HG03457 (cell line): ENCODE measurements around the gene OR1L1.

Source experiments
- ATAC-seq: cut with Tn5 transposase; IDR thresholded peaks from one replicate; pipeline ENCODE4 v1.9.1; 2021; ENCODE audit warnings: moderate number of reproducible peaks; ENCODE audit not compliant: unreplicated experiment

The OR1L1 gene, protein sequence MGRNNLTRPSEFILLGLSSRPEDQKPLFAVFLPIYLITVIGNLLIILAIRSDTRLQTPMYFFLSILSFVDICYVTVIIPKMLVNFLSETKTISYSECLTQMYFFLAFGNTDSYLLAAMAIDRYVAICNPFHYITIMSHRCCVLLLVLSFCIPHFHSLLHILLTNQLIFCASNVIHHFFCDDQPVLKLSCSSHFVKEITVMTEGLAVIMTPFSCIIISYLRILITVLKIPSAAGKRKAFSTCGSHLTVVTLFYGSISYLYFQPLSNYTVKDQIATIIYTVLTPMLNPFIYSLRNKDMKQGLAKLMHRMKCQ

DNA sequence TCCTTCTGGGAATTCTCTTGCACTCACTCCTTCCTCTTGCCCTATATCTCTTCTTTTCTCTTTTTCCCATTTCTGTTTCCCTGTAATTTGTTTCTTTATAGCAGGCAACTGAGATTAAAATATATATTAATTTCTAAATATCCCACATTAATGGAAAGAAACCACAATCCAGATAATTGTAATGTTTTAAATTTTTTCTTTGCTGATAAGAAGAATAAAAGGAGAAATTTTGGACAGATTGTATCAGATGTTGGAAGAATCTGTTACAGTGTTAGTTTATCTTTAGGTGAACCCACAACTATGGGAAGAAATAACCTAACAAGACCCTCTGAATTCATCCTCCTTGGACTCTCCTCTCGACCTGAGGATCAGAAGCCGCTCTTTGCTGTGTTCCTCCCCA lies at the start of gene OR1L1:
Gene OR1L1, plus strand, starts transcription at position 301 of the 400 bp plus-strand sequence. Its CDS starts 0 bp downstream, at position 301.
- no peak for ATAC-seq

DNA sequence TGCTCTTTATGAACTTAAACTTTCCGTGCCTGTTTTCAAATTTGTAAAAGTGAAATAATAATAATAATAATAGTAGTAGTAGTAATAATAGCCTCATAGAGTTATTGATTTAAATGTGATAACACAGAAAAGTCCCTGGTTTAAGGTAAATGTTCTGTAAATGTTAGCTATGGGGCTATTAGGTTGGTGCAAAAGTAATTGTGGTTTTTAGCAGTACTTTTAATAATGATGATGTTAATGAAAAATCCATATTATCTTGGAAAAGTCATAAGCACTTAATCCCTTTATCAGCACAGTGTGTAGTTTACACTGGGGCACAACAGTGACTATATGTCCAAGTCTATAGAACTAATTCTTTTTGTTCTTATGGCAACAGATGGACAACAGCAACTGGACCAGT lies 47.2 kb upstream of the OR1L1 start, which contains the start of gene OR1Q1:
Gene OR1Q1, plus strand, starts transcription at position 377 of the 400 bp plus-strand sequence. Its CDS starts 0 bp downstream, at position 377.
- no peak for ATAC-seq

GRCh38 chr9:122619996-122620395 lies 41.5 kb upstream of the OR1L1 start:
- no peak for ATAC-seq

GRCh38 chr9:122642226-122642625 lies 19.3 kb upstream of the OR1L1 start:
- no peak for ATAC-seq

DNA sequence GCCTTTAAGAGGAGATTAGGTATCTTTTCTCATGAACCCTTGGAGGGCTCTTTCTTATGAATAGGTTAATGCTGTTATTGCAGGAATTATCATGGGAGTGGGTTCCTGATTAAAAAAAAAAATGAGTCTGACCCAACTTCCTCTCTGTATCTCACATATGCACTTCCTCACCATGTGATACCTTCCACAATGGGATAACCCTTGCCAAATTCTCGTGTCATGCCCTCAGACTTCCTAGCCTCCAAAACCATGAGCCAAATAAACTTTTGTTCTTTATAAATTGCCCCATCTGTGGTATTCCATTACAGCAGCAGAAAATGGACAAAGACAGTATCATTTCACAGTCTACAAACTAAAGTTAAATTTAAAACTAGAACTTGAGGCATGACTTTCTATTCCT lies 5.1 kb upstream of the OR1L1 start:
- no peak for ATAC-seq

DNA sequence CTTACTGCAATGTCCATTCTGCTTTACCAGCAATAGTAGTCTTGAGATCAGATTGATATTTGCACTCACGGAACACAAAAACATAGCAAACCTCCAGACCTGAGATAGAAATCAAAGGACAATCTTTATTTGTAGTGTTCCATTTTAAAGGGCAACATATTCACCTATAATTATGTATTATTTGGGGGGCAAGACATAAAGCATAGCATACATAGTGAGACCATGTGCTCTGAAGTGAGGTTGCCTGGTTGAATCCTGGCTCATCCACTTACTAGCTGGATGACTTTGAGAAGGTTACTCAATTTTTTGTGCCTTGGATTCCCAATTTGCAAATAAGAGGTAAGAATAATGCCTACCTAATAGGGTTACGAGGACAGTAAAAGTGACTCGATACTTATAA lies 4.0 kb upstream of the OR1L1 start, which contains the start of gene OR1B1:
Gene OR1B1, minus strand, starts transcription at position 101 of the 400 bp plus-strand sequence.
- ATAC-seq = no peak

DNA sequence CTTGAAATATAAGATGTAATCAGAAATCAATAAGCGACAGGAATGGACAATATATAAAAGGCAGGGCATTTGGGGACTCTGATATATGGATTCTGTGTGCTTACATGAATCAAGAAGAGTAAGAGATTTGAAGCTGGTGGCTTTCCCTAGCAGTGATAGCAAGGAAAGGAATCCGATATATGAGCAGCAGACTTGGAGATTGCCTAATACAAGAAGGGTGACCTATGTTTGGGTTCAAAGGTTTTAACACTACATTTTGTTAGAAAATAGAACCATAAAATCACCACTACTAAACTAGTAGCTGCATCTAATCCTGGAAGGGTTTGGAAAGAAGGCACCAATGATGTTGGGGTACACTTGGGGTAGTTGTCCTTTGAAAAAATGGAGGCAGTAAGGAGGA lies 11.0 kb downstream of the OR1L1 start:
- no peak for ATAC-seq

GRCh38 chr9:122684851-122685250 lies 23.3 kb downstream of the OR1L1 start:
- no peak for ATAC-seq

DNA sequence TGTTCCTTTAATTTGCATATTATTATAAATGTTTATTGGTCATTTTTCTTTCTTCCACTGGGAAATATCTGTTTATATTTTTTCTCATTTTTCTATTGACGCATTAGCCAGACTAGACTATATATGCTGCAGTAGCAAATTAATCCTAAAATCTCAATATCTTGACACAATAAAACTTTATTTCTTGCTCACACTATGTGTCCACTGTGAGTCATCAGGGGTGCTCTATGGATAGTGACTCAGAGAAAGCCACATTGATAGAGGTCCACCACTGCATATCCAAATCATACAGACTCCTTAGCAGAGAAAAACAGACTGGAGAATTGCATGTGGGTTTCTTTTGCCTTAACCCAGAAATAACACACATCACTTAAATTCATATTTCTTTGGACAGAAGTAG lies 34.2 kb downstream of the OR1L1 start:
- ATAC-seq = no peak
